Astrocyte (in vitro differentiated cells and primary cell): Measurements from ENCODE around the gene SIK3. TPM values are rescaled to one million over a fixed set of nuclear protein-coding genes. Genes with fewer than 3 reads are reported as not detected.

Experiments used
- DNase-seq: peaks from one replicate; pipeline ENCODE4 v3.0.0-alpha.2; 2010; ENCODE audit warnings: low read depth
- FAIRE-seq: peaks from 2 replicates; lab custom pipeline; 2011; peaks lifted over from hg19 to GRCh38; lab: Jason Lieb, UNC
- H2AFZ ChIP-seq: 2 replicates; pipeline ENCODE4 v1.6.0; 2012; ENCODE audit warnings: low read depth, low read length, inconsistent platforms
- H3K27ac ChIP-seq: 2 replicates; pipeline ENCODE4 v1.5.1; 2011; ENCODE audit warnings: low read depth, low read length, inconsistent platforms
- H3K27me3 ChIP-seq: 2 replicates; pipeline ENCODE4 v1.6.0; 2011; ENCODE audit warnings: low read length, inconsistent platforms; ENCODE audit not compliant: insufficient read depth
- H3K36me3 ChIP-seq: 2 replicates; pipeline ENCODE4 v1.5.1; 2011; ENCODE audit warnings: low read length, inconsistent platforms; ENCODE audit not compliant: insufficient read depth
- H3K4me1 ChIP-seq: 2 replicates; pipeline ENCODE4 v1.5.1; 2011; ENCODE audit warnings: low read length, inconsistent platforms; ENCODE audit not compliant: insufficient read depth
- H3K4me2 ChIP-seq: 2 replicates; pipeline ENCODE4 v1.6.0; 2012; ENCODE audit warnings: low read length, inconsistent platforms
- H3K4me3 ChIP-seq: 2 replicates; pipeline ENCODE4 v1.5.1; 2011; ENCODE audit warnings: low read depth, mild to moderate bottlenecking, low read length, inconsistent platforms; ENCODE audit not compliant: insufficient read depth
- H3K79me2 ChIP-seq: 2 replicates; pipeline ENCODE4 v1.6.0; 2012; ENCODE audit warnings: mild to moderate bottlenecking, low read length, inconsistent platforms; ENCODE audit not compliant: insufficient read depth
- H3K9ac ChIP-seq: 2 replicates; pipeline ENCODE4 v1.6.0; 2012; ENCODE audit warnings: mild to moderate bottlenecking, low read length, inconsistent platforms
- H3K9me3 ChIP-seq: 2 replicates; pipeline ENCODE4 v1.5.1; 2012; ENCODE audit warnings: low read depth, mild to moderate bottlenecking, low read length, inconsistent platforms; ENCODE audit not compliant: insufficient read depth
- H4K20me1 ChIP-seq: 2 replicates; pipeline ENCODE4 v1.6.0; 2012; ENCODE audit warnings: low read length, inconsistent platforms; ENCODE audit not compliant: insufficient read depth
- H3K27ac Mint-ChIP-seq: one replicate; pipeline ENCODE4 v1.8.0; 2021; ENCODE audit warnings: mild to moderate bottlenecking, mixed read lengths; ENCODE audit not compliant: unreplicated experiment
- H3K27me3 Mint-ChIP-seq: one replicate; pipeline ENCODE4 v1.8.0; 2021; ENCODE audit warnings: low read depth, mixed read lengths; ENCODE audit not compliant: unreplicated experiment
- H3K36me3 Mint-ChIP-seq: one replicate; pipeline ENCODE4 v1.8.0; 2021; ENCODE audit warnings: low read depth, mixed read lengths; ENCODE audit not compliant: unreplicated experiment
- H3K4me1 Mint-ChIP-seq: one replicate; pipeline ENCODE4 v1.8.0; 2021; ENCODE audit warnings: low read depth, mixed read lengths; ENCODE audit not compliant: unreplicated experiment
- H3K4me3 Mint-ChIP-seq: one replicate; pipeline ENCODE4 v1.8.0; 2021; ENCODE audit warnings: mild to moderate bottlenecking, moderate library complexity, mixed read lengths; ENCODE audit not compliant: unreplicated experiment
- H3K9me3 Mint-ChIP-seq: one replicate; pipeline ENCODE4 v1.8.0; 2021; ENCODE audit warnings: mild to moderate bottlenecking, mixed read lengths; ENCODE audit not compliant: unreplicated experiment
- EZH2 ChIP-seq: IDR thresholded peaks from 2 replicates; pipeline ENCODE4 v1.6.1; 2012; ENCODE audit warnings: mild to moderate bottlenecking, low read length, inconsistent platforms; ENCODE audit not compliant: insufficient read depth
- total RNA-seq: library from RNA; stranded (reverse); gene quantifications from 2 replicates; pipeline ENCODE4 v1.2.1, GENCODE V29; 2021
- TF ChIP-seq, protein P1 (sequence below): IDR thresholded peaks from 2 replicates; pipeline ENCODE4 v1.5.1; 2011; ENCODE audit warnings: low read depth, mild to moderate bottlenecking, inconsistent platforms, low read length, moderate library complexity; ENCODE audit not compliant: insufficient read depth

SIK3 gene
- total RNA-seq, 1 donor from 2014 or later = 34.4 TPM

DNA sequence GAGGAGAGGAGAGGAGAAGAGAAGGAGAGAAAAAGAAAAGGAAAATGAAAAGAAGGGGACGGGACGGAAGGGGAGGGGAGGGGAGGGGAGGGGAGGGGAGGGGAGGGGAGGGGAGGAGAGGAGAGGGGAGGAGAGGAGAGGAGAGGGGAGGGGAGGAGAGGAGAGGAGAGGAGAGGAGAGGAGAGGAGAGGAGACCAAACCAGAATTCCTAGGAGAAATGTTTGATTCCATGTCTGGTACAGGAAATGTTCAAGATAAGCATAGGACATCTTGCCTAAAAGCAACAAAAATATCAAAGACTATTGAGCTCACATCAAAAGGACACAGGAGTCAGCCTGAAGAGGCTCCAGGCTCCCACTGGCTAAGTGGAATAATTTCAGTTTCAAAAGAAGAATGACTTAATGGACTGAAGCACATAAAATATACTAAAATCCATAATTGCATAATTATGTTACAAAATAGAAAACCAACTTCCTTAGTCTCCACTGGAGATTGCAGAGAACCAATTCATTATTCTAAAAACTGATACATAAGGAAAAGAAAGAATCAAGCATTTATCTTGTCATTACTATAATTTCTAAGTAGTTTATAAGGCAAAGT, 159.7 kb downstream of the SIK3 start:
- Histone ChIP-seq H3K4me1 (no peaks in the 10 kb centered on the region), H3K4me3 (no peak overlapping the region), H3K79me2 (no peaks in the 10 kb centered on the region), H3K9ac (no peak overlapping the region), H4K20me1 (no peaks in the 10 kb centered on the region), H3K27me3 (no peaks in the 10 kb centered on the region), H3K4me2 (no peak overlapping the region), H2AFZ (no peak overlapping the region), H3K9me3 (no peaks in the 10 kb centered on the region), H3K27ac (no peak overlapping the region), H3K36me3 (no peaks in the 10 kb centered on the region)
- Mint-ChIP-seq H3K27me3 (no peaks in the 10 kb centered on the region), H3K4me1 (no peaks in the 10 kb centered on the region), H3K27ac (no peak overlapping the region), H3K4me3 (no peak overlapping the region), H3K36me3 (peaks cover 9% of the 10 kb centered on the region), H3K9me3 (no peaks in the 10 kb centered on the region)
- no peak for TF ChIP-seq EZH2
- TF ChIP-seq, protein P1, sequence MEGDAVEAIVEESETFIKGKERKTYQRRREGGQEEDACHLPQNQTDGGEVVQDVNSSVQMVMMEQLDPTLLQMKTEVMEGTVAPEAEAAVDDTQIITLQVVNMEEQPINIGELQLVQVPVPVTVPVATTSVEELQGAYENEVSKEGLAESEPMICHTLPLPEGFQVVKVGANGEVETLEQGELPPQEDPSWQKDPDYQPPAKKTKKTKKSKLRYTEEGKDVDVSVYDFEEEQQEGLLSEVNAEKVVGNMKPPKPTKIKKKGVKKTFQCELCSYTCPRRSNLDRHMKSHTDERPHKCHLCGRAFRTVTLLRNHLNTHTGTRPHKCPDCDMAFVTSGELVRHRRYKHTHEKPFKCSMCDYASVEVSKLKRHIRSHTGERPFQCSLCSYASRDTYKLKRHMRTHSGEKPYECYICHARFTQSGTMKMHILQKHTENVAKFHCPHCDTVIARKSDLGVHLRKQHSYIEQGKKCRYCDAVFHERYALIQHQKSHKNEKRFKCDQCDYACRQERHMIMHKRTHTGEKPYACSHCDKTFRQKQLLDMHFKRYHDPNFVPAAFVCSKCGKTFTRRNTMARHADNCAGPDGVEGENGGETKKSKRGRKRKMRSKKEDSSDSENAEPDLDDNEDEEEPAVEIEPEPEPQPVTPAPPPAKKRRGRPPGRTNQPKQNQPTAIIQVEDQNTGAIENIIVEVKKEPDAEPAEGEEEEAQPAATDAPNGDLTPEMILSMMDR = no peak
- DNase-seq = no peak
- no peak for FAIRE-seq

DNA sequence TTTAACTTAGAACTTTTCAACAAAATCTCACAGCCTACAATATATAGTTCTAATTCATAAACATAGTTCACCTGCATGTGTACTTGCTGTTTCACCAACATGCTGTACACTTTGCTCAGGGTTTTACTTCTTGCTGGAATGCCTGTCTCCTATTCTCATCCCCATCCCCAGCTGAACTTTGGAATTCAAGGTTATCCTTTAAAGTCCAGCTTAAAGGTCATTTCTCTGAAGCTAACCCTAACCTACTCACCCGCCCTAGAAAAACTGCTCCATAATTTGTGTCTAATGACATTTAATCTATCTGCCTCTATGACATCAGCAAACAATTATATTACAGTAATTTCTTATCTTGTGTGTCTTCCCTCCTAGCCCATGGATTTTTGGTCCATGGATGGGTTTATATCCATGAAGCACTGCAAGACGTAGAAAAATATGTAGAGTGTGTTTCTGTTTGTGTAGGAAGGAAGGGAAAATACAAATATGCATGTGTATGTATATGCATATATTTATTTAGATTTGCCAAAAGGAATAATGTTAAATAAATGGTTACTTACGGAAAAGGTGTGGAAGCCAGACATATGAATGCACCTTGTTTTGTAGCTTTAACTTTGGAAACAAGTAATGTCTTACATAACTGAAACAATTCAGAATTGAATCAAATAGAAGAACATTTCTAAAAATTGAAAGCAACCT, 161.3 kb downstream of the SIK3 start:
- Histone ChIP-seq H3K9ac (no peak overlapping the region), H3K4me3 (no peak overlapping the region), H3K79me2 (no peaks in the 10 kb centered on the region), H2AFZ (no peak overlapping the region), H3K4me1 (no peaks in the 10 kb centered on the region), H4K20me1 (no peaks in the 10 kb centered on the region), H3K36me3 (no peaks in the 10 kb centered on the region), H3K27ac (no peak overlapping the region), H3K4me2 (no peak overlapping the region), H3K27me3 (no peaks in the 10 kb centered on the region), H3K9me3 (no peaks in the 10 kb centered on the region)
- Mint-ChIP-seq H3K9me3 (no peaks in the 10 kb centered on the region), H3K4me1 (peaks cover 1% of the 10 kb centered on the region), H3K36me3 (peaks cover 11% of the 10 kb centered on the region), H3K4me3 (no peak overlapping the region), H3K27ac (no peak overlapping the region), H3K27me3 (no peaks in the 10 kb centered on the region)
- TF ChIP-seq EZH2 = no peak
- TF ChIP-seq, protein P1 = no peak
- FAIRE-seq = no peak
- DNase-seq = no peak

DNA sequence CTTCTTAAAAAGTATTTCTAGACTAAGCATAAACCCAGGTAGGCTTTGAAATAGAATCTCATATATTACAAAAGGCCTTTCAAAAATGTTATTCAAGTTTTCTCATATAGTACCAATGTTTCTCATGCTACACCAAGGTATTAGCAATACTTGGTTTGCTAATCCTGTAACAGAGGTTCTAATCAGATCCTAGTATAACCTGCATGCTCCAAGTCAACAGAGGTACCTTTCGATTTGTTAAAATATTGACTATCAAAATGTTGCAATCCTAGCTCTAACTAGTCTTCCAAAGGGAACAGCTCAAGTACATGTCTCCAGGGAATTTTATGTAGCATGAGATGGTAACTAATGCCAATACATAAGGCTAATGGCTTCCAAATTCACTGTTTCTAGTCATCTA, 162.7 kb downstream of the SIK3 start:
- no peaks in the 10 kb centered on the region for H3K27me3 Mint-ChIP-seq
- Histone ChIP-seq H3K4me2 (no peak overlapping the region), H3K4me3 (no peak overlapping the region), H3K4me1 (peaks cover 2% of the 10 kb centered on the region), H3K9ac (no peak overlapping the region), H3K27ac (no peak overlapping the region), H3K36me3 (no peaks in the 10 kb centered on the region), H4K20me1 (no peaks in the 10 kb centered on the region), H3K27me3 (no peaks in the 10 kb centered on the region), H2AFZ (no peak overlapping the region), H3K9me3 (no peaks in the 10 kb centered on the region), H3K79me2 (no peaks in the 10 kb centered on the region)
- no peak for FAIRE-seq
- H3K36me3 Mint-ChIP-seq = peaks cover 10% of the 10 kb centered on the region
- TF ChIP-seq, protein P1 = no peak
- no peak for TF ChIP-seq EZH2
- H3K4me3 Mint-ChIP-seq = no peak overlapping the region
- H3K4me1 Mint-ChIP-seq = peaks cover 10% of the 10 kb centered on the region
- H3K9me3 Mint-ChIP-seq = no peaks in the 10 kb centered on the region
- no peak overlapping the region for H3K27ac Mint-ChIP-seq
- DNase-seq = no peak
